K562 (cell line): ENCODE results near the gene MTHFSD.

Source experiments
- CBX3 ChIP-seq, 2 experiments: IDR thresholded peaks; 1 replicate in 1 of 2; 2 replicates in 1 of 2; pipeline ENCODE4 v1.6.1; 2012; ENCODE audit warnings: inconsistent platforms in 2 of 2, low read length in 2 of 2, borderline replicate concordance in 1 of 2, control low read depth in 1 of 2
- CBX8 ChIP-seq: fragments of 200-600 bp; sonication (generic); IDR thresholded peaks from 2 replicates; pipeline ENCODE4 v1.6.1; 2012; ENCODE audit warnings: borderline replicate concordance, mixed run types, low read depth, mild to moderate bottlenecking, moderate library complexity, mixed read lengths, low read length, control low read depth, inconsistent platforms; ENCODE audit not compliant: poor library complexity, severe bottlenecking; ENCODE audit errors: extremely low read depth
- CTCF ChIP-seq, 3 experiments: IDR thresholded peaks in 2 of 3; conservative IDR thresholded peaks in 1 of 3; 2 replicates each; pipeline ENCODE4 v1.5.1; 2011 to 2012; ENCODE audit warnings: low read length in 3 of 3, mild to moderate bottlenecking in 3 of 3, control low read depth in 2 of 3, improper control_type of control experiment in 1 of 3, inconsistent platforms in 1 of 3, low read depth in 1 of 3, mixed read lengths in 1 of 3, moderate library complexity in 1 of 3; ENCODE audit not compliant: insufficient read depth in 2 of 3
- ESRRA ChIP-seq: fragments of 450-650 bp; IDR thresholded peaks from 2 replicates; pipeline ENCODE4 v1.6.1; 2014; ENCODE audit warnings: low read depth, mild to moderate bottlenecking, moderate library complexity, borderline replicate concordance
- KDM1A ChIP-seq, 2 experiments: fragments of 450-650 bp; IDR thresholded peaks; 2 replicates each; pipeline ENCODE4 v1.6.1; 2016; ENCODE audit warnings: mild to moderate bottlenecking in 2 of 2
- MEF2D ChIP-seq: conservative IDR thresholded peaks from 2 replicates; pipeline ENCODE4 v1.6.1; 2016; ENCODE audit warnings: low read depth, missing genetic modification characterization, missing compliant biosample characterization
- POLR2A ChIP-seq: fragments of 450-650 bp; conservative IDR thresholded peaks from 2 replicates; pipeline ENCODE4 v1.6.1; 2016
- PREB ChIP-seq: sonication (generic); formaldehyde crosslinking; IDR thresholded peaks from 2 replicates; pipeline ENCODE4 v1.8.1; 2023; ENCODE audit warnings: mild to moderate bottlenecking, missing genetic modification reagents
- SAP30 ChIP-seq: fragments of 200-600 bp; sonication (generic); IDR thresholded peaks from 2 replicates; pipeline ENCODE4 v1.6.1; 2012; ENCODE audit warnings: borderline replicate concordance, low read depth, mild to moderate bottlenecking, moderate library complexity, low read length, control low read depth, inconsistent platforms; ENCODE audit not compliant: insufficient read depth, poor library complexity, severe bottlenecking
- SREBF2 ChIP-seq: sonication (generic); formaldehyde crosslinking; IDR thresholded peaks from 2 replicates; pipeline ENCODE4 v1.4.0; 2020; ENCODE audit warnings: mild to moderate bottlenecking, missing genetic modification reagents
- ZFX ChIP-seq: sonication (generic); formaldehyde crosslinking; IDR thresholded peaks from 2 replicates; pipeline ENCODE4 v1.8.0; 2022; ENCODE audit warnings: mild to moderate bottlenecking, missing genetic modification reagents, moderate library complexity
- ZNF24 ChIP-seq: fragments of 450-650 bp; IDR thresholded peaks from 2 replicates; pipeline ENCODE4 v1.6.1; 2016
- TF ChIP-seq, protein P1 (sequence below): fragments of 250-450 bp; sonication (Bioruptor Pico); IDR thresholded peaks from 2 replicates; pipeline ENCODE4 v1.5.0; 2021
- TF ChIP-seq, protein P2 (sequence below): fragments of 200-600 bp; sonication (generic); IDR thresholded peaks from one replicate; pipeline ENCODE4 v1.6.1; 2012; ENCODE audit warnings: mild to moderate bottlenecking, low read depth, low read length, inconsistent platforms

DNA sequence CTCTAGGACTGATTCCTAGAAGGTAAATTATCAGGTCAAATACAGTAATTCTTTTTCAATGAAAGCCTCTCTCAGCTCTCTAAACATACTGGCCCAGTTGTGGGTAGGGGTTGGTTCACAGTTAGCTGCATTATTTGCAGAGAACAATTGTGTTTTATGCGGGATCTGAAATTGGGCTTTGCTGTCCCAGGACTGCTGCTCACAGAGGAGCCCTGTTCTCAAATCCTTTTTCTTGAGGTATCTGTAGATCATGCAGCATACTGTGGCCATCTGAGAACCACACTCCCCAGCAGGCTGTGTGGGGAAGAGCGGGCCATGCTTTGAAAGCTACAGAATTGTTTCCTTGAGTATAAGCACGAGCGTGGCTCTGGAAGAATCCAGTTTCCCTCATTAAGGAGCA lies 17.5 kb downstream of the MTHFSD start:
- TF ChIP-seq CTCF (IDR thresholded peaks at IDR 0.05 in 2 of 3, conservative IDR thresholded peaks at IDR 0.05 in 1 of 3; ENCODE audit: insufficient read depth in 2 of 3, low read depth in 1 of 3, low read length in 3 of 3), result no peak
- TF ChIP-seq KDM1A (IDR thresholded peaks at IDR 0.05), result no peak
- TF ChIP-seq CBX8, result no peak
- no peak for TF ChIP-seq ZNF24
- TF ChIP-seq MEF2D (tag), result no peak
- TF ChIP-seq SREBF2, result no peak
- no peak for TF ChIP-seq POLR2A
- TF ChIP-seq, protein P1, sequence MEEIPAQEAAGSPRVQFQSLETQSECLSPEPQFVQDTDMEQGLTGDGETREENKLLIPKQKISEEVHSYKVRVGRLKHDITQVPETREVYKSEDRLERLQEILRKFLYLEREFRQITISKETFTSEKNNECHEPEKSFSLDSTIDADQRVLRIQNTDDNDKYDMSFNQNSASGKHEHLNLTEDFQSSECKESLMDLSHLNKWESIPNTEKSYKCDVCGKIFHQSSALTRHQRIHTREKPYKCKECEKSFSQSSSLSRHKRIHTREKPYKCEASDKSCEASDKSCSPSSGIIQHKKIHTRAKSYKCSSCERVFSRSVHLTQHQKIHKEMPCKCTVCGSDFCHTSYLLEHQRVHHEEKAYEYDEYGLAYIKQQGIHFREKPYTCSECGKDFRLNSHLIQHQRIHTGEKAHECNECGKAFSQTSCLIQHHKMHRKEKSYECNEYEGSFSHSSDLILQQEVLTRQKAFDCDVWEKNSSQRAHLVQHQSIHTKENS (CRISPR knock-in tag), result no peak
- no peak for TF ChIP-seq ZFX (CRISPR knock-in tag)
- no peak for TF ChIP-seq ESRRA
- no peak for TF ChIP-seq CBX3 (IDR thresholded peaks at IDR 0.05; ENCODE audit: borderline replicate concordance in 1 of 2, low read length in 2 of 2)
- no peak for TF ChIP-seq SAP30
- TF ChIP-seq, protein P2, sequence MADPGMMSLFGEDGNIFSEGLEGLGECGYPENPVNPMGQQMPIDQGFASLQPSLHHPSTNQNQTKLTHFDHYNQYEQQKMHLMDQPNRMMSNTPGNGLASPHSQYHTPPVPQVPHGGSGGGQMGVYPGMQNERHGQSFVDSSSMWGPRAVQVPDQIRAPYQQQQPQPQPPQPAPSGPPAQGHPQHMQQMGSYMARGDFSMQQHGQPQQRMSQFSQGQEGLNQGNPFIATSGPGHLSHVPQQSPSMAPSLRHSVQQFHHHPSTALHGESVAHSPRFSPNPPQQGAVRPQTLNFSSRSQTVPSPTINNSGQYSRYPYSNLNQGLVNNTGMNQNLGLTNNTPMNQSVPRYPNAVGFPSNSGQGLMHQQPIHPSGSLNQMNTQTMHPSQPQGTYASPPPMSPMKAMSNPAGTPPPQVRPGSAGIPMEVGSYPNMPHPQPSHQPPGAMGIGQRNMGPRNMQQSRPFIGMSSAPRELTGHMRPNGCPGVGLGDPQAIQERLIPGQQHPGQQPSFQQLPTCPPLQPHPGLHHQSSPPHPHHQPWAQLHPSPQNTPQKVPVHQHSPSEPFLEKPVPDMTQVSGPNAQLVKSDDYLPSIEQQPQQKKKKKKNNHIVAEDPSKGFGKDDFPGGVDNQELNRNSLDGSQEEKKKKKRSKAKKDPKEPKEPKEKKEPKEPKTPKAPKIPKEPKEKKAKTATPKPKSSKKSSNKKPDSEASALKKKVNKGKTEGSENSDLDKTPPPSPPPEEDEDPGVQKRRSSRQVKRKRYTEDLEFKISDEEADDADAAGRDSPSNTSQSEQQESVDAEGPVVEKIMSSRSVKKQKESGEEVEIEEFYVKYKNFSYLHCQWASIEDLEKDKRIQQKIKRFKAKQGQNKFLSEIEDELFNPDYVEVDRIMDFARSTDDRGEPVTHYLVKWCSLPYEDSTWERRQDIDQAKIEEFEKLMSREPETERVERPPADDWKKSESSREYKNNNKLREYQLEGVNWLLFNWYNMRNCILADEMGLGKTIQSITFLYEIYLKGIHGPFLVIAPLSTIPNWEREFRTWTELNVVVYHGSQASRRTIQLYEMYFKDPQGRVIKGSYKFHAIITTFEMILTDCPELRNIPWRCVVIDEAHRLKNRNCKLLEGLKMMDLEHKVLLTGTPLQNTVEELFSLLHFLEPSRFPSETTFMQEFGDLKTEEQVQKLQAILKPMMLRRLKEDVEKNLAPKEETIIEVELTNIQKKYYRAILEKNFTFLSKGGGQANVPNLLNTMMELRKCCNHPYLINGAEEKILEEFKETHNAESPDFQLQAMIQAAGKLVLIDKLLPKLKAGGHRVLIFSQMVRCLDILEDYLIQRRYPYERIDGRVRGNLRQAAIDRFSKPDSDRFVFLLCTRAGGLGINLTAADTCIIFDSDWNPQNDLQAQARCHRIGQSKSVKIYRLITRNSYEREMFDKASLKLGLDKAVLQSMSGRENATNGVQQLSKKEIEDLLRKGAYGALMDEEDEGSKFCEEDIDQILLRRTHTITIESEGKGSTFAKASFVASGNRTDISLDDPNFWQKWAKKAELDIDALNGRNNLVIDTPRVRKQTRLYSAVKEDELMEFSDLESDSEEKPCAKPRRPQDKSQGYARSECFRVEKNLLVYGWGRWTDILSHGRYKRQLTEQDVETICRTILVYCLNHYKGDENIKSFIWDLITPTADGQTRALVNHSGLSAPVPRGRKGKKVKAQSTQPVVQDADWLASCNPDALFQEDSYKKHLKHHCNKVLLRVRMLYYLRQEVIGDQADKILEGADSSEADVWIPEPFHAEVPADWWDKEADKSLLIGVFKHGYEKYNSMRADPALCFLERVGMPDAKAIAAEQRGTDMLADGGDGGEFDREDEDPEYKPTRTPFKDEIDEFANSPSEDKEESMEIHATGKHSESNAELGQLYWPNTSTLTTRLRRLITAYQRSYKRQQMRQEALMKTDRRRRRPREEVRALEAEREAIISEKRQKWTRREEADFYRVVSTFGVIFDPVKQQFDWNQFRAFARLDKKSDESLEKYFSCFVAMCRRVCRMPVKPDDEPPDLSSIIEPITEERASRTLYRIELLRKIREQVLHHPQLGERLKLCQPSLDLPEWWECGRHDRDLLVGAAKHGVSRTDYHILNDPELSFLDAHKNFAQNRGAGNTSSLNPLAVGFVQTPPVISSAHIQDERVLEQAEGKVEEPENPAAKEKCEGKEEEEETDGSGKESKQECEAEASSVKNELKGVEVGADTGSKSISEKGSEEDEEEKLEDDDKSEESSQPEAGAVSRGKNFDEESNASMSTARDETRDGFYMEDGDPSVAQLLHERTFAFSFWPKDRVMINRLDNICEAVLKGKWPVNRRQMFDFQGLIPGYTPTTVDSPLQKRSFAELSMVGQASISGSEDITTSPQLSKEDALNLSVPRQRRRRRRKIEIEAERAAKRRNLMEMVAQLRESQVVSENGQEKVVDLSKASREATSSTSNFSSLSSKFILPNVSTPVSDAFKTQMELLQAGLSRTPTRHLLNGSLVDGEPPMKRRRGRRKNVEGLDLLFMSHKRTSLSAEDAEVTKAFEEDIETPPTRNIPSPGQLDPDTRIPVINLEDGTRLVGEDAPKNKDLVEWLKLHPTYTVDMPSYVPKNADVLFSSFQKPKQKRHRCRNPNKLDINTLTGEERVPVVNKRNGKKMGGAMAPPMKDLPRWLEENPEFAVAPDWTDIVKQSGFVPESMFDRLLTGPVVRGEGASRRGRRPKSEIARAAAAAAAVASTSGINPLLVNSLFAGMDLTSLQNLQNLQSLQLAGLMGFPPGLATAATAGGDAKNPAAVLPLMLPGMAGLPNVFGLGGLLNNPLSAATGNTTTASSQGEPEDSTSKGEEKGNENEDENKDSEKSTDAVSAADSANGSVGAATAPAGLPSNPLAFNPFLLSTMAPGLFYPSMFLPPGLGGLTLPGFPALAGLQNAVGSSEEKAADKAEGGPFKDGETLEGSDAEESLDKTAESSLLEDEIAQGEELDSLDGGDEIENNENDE, result no peak
- TF ChIP-seq PREB (CRISPR knock-in tag), result no peak
